CD4-positive, alpha-beta T cell treated with Interleukin-4 for 1 hour (primary cell): Measurements from ENCODE around the gene NR2E3.
A peak's percentile ranks its signal among the peaks of the same experiment; 100 is the strongest.

Experiments used
- DNase-seq, 2 donors: peaks; one replicate each; pipeline ENCODE4 v3.0.0-alpha.2; 2020 to 2022

Gene NR2E3

GRCh38 chr15:71792521-71792920, 17.8 kb upstream of the NR2E3 start:
- DNase-seq, result no peak

DNA sequence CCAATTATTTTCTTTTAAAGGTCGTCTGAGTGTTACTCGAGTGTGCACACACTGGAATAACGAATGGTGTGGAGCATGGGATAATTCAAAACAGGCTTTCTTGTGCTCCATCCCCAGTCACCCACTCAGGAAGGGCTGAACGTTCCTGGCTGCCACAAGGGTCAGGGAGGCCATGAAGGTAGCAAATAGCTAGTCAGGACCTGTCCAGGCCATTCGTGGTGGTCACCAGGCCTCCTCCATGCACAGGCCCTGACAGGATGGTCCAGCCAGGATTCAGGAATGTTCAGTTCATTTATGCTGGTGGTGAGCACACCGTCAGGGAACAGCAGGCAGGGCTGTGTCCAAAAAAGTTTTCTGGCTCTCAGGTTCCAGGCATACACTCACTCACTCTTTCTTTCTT, 11.7 kb upstream of the NR2E3 start:
- DNase-seq, result no peak

DNA sequence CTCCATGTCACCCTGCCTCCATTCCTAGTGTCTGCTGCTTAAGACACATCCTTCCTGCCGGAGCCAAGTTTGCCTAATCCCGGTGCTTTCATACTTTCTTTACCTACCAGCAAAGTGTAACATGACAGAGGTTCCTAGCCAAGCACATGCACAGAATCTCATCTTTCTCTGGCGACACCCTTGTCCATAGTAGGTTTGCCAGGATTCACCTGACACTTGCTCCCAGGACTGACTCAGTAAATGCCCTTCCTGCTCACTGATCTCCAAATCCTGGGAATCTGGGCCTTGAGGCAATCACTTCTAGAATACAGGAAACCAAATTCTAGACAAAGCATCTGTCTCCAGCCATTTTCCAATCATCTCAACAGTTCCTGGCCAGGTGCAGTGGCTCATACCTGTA, 10.2 kb upstream of the NR2E3 start:
- DNase-seq, result no peak

DNA sequence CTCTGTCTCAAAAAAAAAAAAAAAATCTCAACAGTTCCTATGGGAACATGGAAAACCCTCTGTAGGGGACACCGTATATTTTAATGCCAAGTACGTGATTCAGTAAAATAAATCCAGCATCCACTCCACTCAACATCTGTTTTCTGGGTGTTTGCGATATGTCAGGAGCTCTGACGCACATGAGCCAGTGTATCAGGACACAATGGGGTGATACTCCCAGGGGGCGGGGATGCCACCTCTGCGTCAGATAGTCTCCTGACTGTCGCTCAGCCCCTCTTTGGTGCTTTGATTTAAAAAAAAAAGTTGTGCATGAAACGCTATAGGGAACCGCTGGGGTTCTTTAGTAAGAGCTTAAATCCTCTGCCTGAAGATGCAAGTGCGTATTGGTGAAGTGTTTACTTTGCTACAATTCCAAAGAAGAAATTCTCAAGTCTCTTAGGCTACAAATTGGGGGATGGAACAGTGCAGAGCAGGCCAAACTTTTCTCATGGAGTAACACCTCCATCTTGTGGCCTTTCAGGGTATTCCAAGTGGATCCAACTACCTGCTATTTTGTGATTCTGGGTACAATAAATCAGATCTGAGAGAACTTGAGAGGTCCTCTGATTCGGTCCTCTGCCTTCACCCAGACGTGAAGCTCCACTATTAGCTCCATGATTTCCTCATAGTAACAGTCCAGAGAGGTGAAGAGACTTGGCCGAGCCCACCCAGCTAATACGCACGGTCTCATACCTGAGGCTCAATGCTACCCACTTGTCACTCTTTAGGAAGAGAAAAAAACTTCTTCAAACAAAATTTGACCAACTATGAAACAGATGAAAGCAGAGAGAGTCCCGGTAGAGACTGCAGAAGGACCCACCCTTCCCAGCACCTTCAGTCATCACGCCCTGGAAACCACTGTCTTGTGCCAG, 9.3 kb upstream of the NR2E3 start:
- peak in 1 of 2 donors; percentile 11 for DNase-seq

DNA sequence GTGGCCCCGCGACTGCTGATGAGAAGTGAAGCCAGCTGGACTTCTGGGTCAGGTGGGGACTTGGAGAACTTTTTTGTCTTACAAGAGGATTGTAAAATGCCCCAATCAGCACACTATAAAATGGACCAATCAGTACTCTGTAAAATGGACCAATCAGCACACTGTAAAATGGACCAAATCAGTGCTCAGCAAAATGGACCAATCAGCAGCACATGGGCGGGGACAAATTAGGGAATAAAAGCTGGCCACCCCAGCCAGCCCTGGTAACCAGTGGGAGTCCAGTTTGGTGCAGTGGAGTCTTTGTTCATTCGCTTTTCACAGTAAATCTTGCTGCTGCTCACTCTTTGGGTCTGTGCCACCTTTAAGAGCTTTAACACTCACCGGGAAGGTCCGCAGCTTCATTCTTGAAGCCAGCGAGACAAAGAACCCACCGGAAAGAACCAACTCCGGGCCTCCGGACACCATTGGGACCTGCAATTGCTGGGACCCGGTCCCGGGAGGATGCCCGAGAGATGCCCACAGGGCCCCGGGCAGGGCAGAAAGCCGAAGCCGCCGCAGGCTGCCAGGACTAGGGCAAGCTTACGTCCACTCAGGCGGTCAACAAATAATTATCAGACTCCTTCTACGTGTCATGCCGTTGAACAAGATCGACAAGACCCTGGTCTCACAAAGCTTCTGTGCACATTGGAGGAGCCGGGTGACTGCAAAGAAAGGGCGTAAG, 8.3 kb upstream of the NR2E3 start:
- no peak for DNase-seq

- no peak for DNase-seq
These were observed 7.6 kb upstream of the NR2E3 start for GRCh38 chr15:71802770-71803169.

- DNase-seq, result no peak
These were observed 6.1 kb upstream of the NR2E3 start for GRCh38 chr15:71804226-71804625.

GRCh38 chr15:71804695-71805470, 5.5 kb upstream of the NR2E3 start:
- no peak for DNase-seq

DNA sequence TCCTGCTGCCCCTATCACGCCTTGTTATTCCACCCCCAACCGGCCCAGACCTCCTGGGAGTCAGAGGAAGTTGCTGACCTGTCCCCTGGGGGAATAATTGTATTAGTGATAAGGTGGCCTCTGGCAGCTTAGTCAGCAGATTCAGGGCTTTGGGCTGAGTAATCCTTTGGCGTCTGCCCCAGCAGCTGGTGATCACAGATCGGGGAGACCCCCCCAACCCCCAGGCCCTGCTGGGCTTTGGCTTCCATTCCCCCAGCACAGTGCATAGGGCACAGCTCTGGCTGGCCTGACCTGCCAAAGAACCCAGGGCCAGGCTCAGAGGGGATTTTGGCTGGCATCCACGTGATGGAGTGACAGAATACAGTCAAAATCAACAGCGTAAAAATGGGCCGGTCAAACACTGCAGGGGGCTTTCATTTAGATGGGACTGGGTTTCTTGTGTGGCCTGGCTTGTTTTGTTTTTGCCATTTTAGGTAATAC, 3.9 kb upstream of the NR2E3 start:
- DNase-seq, result no peak

DNA sequence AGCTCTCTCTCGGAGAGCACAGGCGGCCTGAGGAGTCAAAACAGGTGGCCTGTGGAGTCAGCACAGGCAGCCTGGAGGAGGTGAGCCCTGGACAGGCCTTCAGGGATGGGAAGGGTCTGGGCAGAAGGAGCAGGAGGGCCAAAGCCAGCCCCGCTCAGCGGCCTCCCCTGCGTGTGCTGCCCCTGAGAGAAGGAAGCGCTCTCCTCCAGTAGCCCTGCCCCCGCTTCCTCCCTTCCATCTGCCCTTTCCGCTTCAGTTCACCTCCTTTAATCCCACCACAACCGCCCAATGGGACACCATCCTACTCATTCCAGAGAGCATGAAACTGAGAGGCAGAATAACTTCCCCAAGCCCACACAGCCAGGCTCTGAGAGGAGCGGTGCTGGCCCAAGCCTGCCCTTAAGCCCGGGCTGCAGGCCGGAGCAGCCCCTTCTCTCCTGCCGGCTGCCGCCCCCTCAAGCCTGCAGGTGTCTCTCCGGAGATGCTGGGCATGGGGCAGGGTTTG, 3.2 kb upstream of the NR2E3 start:
- DNase-seq, result no peak

DNA sequence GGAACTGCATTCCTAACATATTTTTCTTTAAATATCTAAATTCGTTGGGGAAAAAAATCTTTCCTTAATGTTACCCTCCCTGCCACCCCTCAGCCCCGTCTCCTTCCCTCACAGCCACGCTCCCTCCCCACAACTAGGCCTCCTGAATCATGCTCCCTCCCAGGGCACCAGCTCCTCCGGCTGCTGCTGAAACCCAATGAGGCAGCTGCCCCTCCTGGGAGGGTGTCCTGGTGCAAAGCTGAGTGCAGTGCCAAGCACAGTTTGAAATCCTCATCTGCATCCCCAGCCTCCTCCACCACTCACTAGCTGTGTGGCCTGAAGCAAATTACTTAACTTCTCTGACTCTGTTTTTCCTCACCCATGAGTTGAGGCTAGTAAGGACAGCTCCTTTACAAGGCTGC, 2.7 kb upstream of the NR2E3 start:
- no peak for DNase-seq

DNA sequence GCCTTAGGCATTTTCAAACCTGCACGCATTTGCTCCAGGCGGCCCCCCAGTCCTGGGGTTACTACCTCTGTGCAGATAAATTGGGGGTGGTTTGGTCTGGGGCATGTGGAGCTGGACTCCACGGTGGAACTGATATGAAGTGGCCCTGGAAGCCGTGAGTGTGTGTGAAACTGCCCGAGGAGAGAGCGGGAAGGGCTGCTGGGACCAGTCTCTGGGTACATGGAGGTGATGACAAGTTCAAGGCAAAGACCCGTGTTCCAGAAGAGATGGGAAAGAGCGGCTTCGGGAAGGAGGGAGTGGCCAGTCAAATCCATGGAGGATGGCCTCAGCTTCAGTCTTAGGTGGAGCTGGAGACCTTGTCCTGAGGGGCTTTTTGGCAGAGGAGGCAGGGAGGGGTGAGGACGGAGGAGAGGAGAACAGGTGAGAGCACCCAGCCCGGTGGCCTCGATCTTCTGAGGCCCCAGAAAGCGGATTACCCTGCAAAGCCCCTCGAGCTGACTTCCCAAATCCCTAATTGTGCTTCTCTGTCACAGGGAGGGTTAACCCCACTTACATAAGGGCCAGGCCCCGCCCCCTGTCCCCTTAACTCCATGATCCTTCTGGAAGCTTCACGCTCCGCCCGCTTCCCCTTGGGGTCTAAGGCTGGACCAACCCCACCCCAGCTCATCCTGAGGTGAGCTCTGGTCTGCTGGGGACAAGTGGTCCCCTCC, 1.9 kb upstream of the NR2E3 start:
- no peak for DNase-seq

DNA sequence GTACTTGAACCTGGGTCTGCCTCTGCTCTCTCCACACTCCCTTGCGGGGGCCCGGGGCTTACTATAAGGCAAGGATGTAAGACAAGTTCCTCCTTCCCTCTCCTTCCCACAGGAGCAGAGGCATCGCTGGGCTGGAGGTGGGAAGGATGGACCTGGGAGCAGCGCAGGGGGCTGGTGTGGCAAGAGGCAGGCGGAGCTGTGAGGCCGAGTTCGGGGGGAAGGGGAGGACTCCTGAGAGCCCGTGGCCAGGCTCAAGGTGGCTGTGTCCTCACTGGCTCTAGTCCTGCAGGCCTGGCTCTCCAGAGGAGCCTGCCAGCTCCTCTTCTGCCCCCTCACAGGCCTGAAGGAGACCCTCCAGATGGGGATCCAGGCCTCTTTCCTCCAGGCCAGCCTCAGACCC, 1.0 kb upstream of the NR2E3 start:
- DNase-seq, result no peak

DNA sequence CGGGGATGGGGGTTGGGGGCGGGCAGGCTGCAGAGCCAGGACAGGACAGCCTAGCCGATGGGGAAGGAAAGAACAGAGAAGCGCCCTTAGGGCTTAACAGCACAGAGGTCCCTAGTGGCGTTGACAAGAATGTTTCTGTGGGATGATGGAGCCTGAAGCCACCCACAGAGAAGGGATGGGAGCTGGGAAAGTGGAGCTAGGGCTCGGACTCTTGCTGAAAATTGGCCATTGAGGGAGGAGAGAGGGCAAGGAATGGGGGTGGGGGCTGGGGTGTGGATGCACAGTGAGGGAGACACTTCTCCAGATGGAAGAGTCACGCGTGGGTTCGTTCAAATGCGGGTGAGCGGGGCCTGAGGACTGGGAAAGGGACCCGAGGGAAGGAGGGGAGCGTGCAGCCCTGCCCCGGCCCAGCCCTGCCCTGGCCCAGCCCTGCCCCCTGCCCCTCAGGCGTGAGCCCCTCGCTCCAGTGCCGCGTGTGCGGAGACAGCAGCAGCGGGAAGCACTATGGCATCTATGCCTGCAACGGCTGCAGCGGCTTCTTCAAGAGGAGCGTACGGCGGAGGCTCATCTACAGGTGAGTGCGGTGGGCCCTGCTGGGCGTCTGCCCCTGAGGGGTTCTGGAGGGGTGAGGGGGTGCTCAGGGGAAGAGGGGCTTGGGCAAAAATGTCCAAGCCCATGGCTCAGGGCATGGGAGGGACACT, 832 bp downstream of the NR2E3 start:
- DNase-seq, result no peak

DNA sequence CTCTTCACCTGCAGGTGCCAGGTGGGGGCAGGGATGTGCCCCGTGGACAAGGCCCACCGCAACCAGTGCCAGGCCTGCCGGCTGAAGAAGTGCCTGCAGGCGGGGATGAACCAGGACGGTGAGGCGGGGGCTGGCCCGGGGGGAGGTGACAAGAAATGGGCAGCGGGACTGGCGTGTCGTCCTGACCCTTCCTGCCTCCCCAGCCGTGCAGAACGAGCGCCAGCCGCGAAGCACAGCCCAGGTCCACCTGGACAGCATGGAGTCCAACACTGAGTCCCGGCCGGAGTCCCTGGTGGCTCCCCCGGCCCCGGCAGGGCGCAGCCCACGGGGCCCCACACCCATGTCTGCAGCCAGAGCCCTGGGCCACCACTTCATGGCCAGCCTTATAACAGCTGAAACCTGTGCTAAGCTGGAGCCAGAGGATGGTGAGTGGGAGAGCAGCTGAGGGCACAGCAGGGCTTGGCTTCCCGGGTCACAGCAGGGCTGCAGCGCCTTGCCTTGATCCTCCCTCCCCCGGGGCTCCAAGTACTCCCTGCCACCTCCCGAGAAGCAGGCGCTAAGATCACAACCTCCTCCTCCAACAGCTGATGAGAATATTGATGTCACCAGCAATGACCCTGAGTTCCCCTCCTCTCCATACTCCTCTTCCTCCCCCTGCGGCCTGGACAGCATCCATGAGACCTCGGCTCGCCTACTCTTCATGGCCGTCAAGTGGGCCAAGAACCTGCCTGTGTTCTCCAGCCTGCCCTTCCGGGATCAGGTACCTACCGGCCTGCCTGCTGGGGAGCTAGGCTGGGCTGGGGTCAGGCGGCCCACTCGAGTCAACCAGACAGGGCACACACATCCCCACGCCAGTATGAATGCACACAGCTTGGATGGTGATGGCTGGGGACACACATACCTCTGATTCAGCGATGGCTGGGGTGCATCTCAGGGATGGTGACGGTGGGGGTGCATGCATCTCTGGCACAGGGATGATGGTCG, 1.7 kb downstream of the NR2E3 start:
- DNase-seq, result no peak

GRCh38 chr15:71812966-71813722, 2.8 kb downstream of the NR2E3 start:
- no peak for DNase-seq

DNA sequence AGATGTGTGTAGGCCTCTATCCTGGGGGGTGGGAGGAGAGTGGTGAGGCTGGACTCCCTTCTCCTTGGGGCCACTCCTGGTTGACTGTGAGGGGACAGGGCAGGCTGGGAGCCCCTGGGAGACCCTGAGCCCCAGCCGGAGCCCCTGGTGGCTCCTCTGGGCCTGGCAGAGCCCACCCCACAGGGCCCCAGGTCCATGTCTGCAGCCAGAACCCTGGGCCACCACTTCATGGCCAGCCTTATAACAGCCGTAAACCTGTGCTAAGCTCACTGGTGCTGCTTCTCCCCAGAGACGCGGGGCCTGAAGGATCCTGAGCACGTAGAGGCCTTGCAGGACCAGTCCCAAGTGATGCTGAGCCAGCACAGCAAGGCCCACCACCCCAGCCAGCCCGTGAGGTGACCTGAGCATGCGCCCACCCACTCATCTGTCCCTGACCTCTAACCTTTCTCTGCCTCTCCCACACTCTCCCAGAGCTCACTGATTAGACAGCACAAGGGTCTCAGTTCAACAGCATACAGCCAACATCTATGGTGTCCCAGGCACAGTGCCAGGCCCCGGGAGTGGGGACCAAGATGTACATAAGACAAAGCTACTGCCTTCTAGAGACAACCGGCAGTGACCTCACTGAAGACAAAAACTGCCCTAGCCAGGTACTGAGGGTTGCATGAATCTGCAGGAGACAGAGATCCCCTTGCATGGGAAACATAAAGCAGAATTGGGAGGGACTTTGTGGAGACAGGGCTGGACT, 3.5 kb downstream of the NR2E3 start:
- DNase-seq, result no peak

DNA sequence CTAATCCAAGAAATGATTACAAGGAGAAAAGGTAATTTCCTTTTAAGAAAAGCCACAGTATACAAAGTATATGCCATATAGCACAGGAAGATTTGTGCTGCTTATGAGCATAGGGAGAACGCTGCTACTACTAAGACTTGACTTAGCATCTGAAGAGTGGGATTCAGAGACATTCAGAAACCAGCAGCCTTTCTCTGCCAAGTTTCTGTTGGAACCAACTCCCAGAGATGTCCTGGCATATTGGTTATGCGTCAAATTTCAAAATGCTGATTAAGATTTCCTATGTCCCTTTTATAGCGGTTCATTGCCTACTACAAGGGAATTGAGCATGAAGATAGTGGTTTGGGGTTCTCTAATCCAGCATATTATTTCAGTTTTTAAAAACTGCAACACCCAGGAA, 4.9 kb downstream of the NR2E3 start:
- no peak for DNase-seq

DNA sequence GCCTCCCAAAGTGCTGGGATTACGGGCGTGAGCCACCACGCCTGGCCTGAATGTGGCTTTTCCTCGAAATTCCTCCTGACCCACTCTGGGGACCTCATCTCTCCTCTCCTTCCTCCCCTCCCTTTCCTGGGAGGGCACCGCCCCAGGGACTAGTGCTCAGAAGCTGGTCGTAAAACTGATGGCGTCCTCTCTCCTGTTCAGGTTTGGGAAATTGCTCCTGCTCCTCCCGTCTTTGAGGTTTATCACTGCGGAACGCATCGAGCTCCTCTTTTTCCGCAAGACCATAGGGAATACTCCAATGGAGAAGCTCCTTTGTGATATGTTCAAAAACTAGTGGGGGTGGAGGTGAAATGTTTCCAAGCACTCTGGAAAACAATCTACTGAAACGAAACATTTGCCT, 7.0 kb downstream of the NR2E3 start:
- no peak for DNase-seq
